MM.1S (cell line): ENCODE data around the gene CPXM1.

Experiments
- EZH2 ChIP-seq: fragments of 300-600 bp; sonication (generic); optimal IDR thresholded peaks from 2 replicates; pipeline ENCODE3; 2017; ENCODE audit warnings: low read depth, mild to moderate bottlenecking, antibody characterized with exemption, low read length, mixed read lengths
- EZH2phosphoT487 ChIP-seq: fragments of 300-600 bp; sonication (generic); IDR thresholded peaks from 2 replicates; pipeline ENCODE4 v1.6.1; 2018; ENCODE audit warnings: antibody characterized with exemption, low read length
- TF ChIP-seq, protein P1 (sequence below): fragments of 300-600 bp; sonication (generic); IDR thresholded peaks from 2 replicates; pipeline ENCODE4 v1.5.1; 2016; ENCODE audit warnings: antibody characterized with exemption, low read length, mixed read lengths

DNA sequence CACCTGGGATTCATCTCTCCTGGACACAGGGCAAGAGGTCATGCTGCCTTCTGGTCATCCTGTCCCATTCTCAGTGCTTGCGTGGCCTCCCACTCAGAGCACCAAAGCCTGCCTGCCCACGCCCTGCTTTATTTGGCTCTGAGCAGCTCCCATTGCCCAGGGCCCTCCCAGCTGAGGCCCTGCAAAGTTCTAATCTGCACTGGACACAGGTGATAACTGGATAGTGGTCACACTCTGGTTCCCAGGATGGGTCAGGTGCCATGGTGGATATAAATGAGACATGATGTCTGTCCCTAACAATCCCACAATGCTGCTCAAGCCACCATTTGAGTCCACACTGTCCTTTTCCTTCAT, 39.5 kb downstream of the CPXM1 start:
- TF ChIP-seq, protein P1, sequence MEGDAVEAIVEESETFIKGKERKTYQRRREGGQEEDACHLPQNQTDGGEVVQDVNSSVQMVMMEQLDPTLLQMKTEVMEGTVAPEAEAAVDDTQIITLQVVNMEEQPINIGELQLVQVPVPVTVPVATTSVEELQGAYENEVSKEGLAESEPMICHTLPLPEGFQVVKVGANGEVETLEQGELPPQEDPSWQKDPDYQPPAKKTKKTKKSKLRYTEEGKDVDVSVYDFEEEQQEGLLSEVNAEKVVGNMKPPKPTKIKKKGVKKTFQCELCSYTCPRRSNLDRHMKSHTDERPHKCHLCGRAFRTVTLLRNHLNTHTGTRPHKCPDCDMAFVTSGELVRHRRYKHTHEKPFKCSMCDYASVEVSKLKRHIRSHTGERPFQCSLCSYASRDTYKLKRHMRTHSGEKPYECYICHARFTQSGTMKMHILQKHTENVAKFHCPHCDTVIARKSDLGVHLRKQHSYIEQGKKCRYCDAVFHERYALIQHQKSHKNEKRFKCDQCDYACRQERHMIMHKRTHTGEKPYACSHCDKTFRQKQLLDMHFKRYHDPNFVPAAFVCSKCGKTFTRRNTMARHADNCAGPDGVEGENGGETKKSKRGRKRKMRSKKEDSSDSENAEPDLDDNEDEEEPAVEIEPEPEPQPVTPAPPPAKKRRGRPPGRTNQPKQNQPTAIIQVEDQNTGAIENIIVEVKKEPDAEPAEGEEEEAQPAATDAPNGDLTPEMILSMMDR, result no peak
- TF ChIP-seq EZH2 (no peak), EZH2phosphoT487 (no peak)
